GM18907 (cell line): ENCODE results near the gene BASP1.
"Not testable (repeated sequence)": the region's sequence is repeated elsewhere in the genome, so short reads cannot be mapped to it uniquely, and the experiment has no call there.

ENCODE experiments used
- ATAC-seq: cut with Tn5 transposase; IDR thresholded peaks from one replicate; pipeline ENCODE4 v1.9.1; 2021; ENCODE audit warnings: mild to moderate bottlenecking, moderate library complexity; ENCODE audit not compliant: unreplicated experiment

Gene BASP1

GRCh38 chr5:17312358-17312757, 94.9 kb downstream of the BASP1 start:
- no peak for ATAC-seq

DNA sequence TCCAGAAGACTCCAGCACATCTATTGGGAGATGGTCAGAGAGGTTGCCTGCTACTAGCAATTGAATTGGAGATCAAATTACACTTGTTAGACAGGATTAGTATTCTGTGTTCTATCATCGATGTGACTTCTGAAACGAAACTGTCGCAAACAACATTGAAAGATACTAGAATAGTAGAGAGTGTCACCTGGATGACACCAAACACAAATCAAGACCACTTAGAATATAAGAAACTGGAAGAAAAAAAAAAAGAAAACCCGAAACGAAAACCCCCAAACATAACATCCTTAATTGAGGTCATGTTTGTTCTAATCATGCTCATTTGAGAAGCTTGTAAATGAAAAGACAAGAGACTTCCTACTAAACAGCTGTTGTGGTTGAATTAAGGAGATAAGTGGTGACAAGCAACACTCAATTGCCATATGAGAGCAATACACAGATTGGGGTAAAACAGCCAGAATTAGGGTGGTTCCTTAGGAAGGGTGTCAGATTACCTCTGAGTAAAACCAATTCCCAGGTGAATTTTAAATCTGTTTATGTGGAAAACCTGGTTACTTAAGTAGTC, 97.6 kb downstream of the BASP1 start:
- no peak for ATAC-seq

GRCh38 chr5:17315710-17316221, 98.3 kb downstream of the BASP1 start:
- no peak for ATAC-seq

DNA sequence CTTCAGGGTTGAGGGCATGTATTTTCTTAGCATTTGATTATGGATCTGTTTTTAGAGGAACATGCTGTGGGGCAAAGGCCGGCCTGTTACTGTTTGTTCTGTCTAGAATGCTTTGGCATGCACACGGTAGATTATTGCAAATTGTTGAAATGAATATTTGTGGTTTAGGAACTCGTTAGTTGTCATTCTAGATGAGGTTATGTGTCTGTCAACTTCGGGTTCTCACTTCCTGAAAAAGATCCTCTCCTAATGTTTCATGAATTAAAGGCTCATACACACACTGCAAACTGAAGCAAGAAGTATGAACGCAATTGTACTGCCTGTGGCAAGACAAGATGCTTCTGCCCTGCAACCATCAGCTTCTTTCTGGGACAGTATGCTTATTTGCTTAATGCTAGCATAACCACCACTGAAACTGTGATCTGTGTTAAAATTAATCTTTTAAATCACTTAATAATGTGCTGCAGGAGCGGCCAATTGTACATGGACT, 99.6 kb downstream of the BASP1 start:
- ATAC-seq: peak; percentile 82

GRCh38 chr5:17317473-17317872, 100.0 kb downstream of the BASP1 start:
- peak; percentile 44 for ATAC-seq

- not testable (repeated sequence) for ATAC-seq
Observed at GRCh38 chr5:17319095-17319494, 101.7 kb downstream of the BASP1 start.

GRCh38 chr5:17325770-17326599, 108.6 kb downstream of the BASP1 start:
- no peak for ATAC-seq
